HG03045 (cell line): ENCODE data around the gene CCDC116.
A peak's percentile ranks its signal among the peaks of the same experiment; 100 is the strongest.
"Not testable (repeated sequence)": the region's sequence is repeated elsewhere in the genome, so short reads cannot be mapped to it uniquely, and the experiment has no call there.

Source experiments
- ATAC-seq: cut with Tn5 transposase; IDR thresholded peaks from one replicate; pipeline ENCODE4 v1.9.1; 2021; ENCODE audit warnings: mild to moderate bottlenecking, moderate library complexity; ENCODE audit not compliant: unreplicated experiment

CCDC116 gene

GRCh38 chr22:21629255-21630149 is 3.1 kb upstream of the CCDC116 start, which contains the start of gene YDJC:
TSS of gene YDJC (minus strand) at chr22:21630022. CDS start at chr22:21630014, 8 bp downstream.
- peak; percentile 86 for ATAC-seq

GRCh38 chr22:21631025-21631424 is 1.5 kb upstream of the CCDC116 start:
- ATAC-seq = no peak

GRCh38 chr22:21632931-21633330 is 371 bp downstream of the CCDC116 start:
- no peak for ATAC-seq

DNA sequence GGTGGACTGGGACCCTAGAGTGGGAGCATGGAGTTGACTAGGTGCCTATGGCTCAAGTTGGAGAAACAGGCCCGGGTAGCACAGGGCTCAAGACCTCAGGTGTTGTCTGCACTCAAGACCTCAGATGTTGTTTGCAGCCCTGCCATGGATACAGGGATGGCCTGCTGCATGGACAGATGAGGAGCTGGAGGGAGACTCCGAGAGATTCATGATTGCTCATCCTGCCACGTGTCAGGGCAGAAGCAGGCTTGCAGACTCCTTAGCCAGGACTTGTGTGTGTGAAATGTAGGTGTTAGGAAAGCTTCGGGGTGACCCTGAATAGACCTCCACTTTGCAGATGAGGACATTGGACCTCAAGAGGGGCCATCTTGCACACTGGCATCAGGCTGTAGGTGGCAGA is 921 bp downstream of the CCDC116 start:
- no peak for ATAC-seq

- ATAC-seq = no peak
Measured at GRCh38 chr22:21634081-21634480, 1.5 kb downstream of the CCDC116 start.

GRCh38 chr22:21634844-21635243 is 2.3 kb downstream of the CCDC116 start:
- no peak for ATAC-seq

DNA sequence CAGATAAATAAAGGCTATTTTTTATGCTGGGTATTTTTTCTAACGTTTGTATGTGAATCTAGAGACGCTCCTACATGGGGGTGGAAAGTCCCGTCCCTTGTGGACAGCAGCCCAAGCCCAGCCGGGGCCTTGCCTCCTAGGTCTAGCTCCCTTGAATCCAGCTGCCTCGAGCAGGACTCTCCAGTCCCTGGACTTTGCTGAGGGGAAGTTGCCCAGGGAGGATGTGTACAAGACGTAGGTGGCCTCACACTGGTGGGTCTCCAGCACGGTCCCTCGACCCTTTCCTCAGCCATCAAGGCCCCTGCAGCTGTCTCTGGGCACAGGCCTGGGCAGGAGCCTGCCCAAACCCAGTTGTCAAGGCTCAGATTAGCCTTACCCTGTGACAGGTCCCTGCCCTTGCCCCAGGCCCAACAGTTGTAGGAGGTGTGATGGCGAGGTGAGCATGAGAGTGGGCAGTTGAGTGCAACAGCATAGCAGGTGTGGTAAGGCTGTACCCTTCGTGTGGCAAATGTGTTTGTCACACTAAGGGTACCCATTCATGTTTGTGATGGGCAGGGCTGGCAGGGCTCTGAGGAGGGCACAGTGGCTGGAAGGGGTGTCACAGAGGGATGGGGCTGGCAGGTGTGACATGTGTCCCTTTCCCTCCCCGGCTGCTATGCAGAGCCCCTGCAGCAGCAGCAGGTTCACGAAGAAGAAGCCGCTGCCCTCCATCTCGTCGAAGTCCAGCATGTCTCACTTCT is 3.4 kb downstream of the CCDC116 start:
- no peak for ATAC-seq

DNA sequence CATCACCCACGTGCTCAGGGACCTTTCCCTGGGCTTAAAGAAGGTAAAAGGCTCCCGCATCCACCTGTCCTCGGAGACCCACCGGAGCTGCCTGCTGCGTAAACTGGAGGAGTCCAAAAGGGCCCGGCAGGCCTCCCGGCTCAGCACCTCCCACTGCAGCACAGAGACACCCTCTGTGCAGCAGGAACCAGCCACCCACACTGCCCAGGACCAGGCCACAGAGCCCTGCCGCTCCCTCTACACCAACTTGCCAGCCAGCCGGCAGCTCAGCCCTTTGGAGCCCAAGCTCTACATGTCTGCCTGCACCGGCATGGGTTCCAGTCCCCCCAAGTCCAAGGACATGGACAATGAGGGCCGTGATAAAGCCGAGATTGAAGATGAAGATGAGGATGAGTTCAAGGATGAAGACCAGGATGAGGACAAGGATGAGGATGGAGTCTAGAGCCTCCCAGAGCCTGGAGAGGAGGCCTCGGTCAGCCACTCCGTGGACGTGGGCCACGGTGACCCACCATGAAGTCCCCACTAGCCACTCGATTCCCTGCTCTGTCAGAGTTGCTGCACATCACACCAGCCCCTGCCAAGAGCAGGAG is 4.2 kb downstream of the CCDC116 start:
- ATAC-seq = no peak

DNA sequence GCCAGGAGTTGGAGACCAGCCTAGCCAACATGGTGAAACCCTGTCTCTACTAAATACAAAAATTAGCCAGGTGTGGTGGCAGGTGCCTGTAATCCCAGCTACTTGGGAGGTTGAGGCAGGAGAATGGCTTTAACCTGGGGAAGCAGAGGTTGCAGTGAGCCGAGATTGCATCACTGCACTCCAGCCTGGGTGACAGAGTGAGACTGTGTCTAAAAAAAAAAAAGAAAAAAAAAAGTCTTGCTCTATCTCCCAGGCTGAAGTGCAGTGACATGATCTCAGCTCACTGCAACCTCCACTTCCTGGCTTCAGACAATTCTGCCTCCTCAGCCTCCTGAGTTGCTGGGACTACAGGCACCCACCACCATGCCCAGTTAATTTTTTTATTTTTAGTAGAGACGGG is 4.9 kb downstream of the CCDC116 start:
- not testable (repeated sequence) for ATAC-seq

DNA sequence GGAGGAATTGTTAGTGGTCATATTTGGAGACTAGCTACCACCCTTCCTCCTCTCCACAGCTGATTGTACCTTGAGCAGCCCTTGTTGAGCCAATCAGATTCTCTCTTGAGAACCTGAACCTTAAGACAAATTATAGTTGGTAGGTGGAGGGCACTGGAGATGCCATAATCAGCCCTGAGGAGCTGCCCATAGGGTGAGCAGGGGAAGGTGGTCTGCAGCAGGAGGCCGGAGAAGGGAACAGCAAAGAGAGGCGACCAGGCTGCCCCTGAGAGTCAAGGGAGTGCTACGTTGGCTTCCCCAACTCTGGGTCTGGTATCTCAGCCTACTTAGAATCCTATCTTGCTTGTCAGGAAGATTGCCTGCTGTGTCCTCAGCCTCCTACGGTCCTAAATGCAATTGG is 6.8 kb downstream of the CCDC116 start:
- ATAC-seq = no peak

GRCh38 chr22:21640810-21641209 is 8.2 kb downstream of the CCDC116 start:
- no peak for ATAC-seq

DNA sequence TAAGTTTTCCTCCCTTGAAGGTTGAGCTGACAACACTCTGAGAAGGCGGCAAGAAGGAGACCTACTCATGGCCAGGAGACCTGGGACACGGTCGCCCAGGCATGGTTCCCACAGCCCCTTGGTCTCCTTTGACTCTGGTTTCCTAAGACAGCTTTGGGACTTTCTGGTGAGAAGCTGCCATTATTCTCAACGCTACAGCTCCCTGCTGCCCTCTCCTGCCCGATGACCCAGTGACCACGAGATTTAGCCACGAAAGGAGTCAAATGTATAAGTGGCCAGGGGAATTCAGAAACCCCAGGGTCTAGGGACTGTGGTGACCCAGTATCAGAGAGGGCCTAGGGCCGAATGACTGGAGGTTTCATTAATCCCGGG is 8.8 kb downstream of the CCDC116 start:
- ATAC-seq = peak; percentile 16

GRCh38 chr22:21641789-21642583 is 9.4 kb downstream of the CCDC116 start, which contains the start of gene SDF2L1:
TSS of gene SDF2L1 (plus strand) at chr22:21642302. CDS start at chr22:21642337, 35 bp downstream.
- ATAC-seq = peak; percentile 95

DNA sequence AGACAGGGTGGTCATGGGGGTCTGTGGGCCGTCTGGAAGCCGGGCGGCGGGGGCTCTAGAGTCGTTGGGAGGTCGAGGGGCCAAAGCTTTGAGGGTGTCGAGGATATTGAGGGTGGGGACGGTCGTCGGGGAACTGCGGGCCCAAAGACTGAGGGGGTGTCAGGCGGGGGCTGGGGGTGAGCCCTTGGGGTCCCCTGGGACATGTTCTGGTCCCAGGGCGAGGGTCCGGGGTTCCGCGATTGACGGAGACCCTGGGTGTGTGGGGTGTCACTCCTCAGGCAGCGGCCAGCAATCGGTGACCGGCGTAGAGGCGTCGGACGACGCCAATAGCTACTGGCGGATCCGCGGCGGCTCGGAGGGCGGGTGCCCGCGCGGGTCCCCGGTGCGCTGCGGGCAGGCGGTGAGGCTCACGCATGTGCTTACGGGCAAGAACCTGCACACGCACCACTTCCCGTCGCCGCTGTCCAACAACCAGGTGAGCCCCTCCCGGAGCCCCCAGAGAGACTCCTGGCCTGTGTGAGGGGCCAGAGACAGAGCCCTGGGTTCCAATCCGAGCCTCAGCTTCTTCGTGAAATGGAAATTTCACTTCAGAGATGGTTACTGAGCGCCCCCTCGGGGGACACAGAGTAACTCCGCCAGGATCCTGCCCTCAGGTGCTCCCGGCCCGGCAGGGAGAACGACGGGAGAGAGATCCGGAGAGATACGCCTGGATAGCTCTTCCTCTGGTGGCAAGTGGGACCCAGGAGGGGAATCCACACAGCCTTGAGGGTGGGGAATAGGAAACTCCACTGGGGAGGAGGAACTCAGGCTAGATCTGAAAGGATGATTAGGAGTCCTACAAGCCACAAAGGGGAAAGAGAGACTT is 10.3 kb downstream of the CCDC116 start:
- no peak for ATAC-seq

GRCh38 chr22:21643533-21644357 is 11.2 kb downstream of the CCDC116 start:
- ATAC-seq = no peak

GRCh38 chr22:21645513-21645912 is 13.0 kb downstream of the CCDC116 start:
- not testable (repeated sequence) for ATAC-seq

GRCh38 chr22:21646608-21647590 is 14.3 kb downstream of the CCDC116 start:
- no peak for ATAC-seq

DNA sequence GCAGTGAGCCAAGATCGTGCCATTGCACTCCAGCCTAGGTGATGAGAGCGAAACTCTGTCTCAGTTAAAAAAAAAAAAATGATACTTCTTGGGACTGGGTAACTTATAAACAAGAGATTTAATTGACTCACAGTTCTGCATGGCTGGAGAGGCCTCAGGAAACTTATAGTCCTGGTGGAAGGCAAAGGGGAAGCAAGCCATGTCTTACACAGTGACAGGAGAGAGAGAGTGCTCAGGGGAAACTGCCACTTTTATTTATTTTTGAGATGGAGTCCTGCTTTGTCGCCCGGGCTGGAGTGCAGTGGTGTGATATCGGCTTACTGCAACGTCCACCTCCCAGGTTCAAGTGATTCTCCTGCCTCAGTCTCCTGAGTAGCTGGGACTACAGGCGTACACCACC is 17.7 kb downstream of the CCDC116 start:
- no peak for ATAC-seq
